Measurements from ENCODE around the gene GABRB3. TPM values are rescaled to one million over a fixed set of nuclear protein-coding genes. Genes with fewer than 3 reads are reported as not detected.

Gene GABRB3
- total and polyA plus RNA-seq, 2 donors (not counting 1 experiment from before 2014, with no cell fraction given), result 0.07 TPM; not detected in 1

GRCh38 chr15:26620528-26621458 lies 152.1 kb downstream of the GABRB3 start:
- H3K9me3 Mint-ChIP-seq (ENCODE audit: insufficient read depth), result peaks cover 2% of the 10 kb centered on the region
- TF ChIP-seq CTCF (IDR thresholded peaks at IDR 0.05), result no peak
- TF ChIP-seq EZH2 (IDR thresholded peaks at IDR 0.05; ENCODE audit: borderline replicate concordance, insufficient read depth, low read depth, low read length, poor library complexity, severe bottlenecking), result no peak

GRCh38 chr15:26615927-26616302 lies 157.0 kb downstream of the GABRB3 start:
- DNase-seq, result no peak
- H3K9ac ChIP-seq (ENCODE audit: low read length), result no peak overlapping the region
- H3K27me3 ChIP-seq (replicated peaks in 1 of 4; ENCODE audit: control extremely low read depth in 1 of 4, control insufficient read depth in 3 of 4, insufficient read depth in 4 of 4, low read length in 3 of 4), result no peaks in the 10 kb centered on the region
- intact Hi-C loops (cut with micrococcal nuclease), result no loop called here
- H3K4me1 ChIP-seq (ENCODE audit: control insufficient read depth in 2 of 2, insufficient read depth in 2 of 2, low read length in 2 of 2), result no peaks in the 10 kb centered on the region
- Mint-ChIP-seq H3K9me3 (ENCODE audit: insufficient read depth) (peaks cover 4% of the 10 kb centered on the region), H3K27me3 (no peaks in the 10 kb centered on the region), H3K27ac (no peak overlapping the region), H3K4me3 (no peak overlapping the region), H3K4me1 (no peaks in the 10 kb centered on the region)
- H3K79me2 ChIP-seq (ENCODE audit: control insufficient read depth, insufficient read depth, low read length), result no peaks in the 10 kb centered on the region
- CTCF ChIA-PET, result no interaction called here
- no peaks in the 10 kb centered on the region for H3K36me3 ChIP-seq (replicated peaks in 1 of 2; ENCODE audit: control extremely low read depth in 1 of 2, control insufficient read depth in 1 of 2, extremely low read depth in 1 of 2, insufficient read depth in 2 of 2, low read length in 1 of 2)
- H3K4me2 ChIP-seq (replicated peaks; ENCODE audit: low read depth, low read length, poor library complexity, severe bottlenecking), result no peak overlapping the region
- TF ChIP-seq EZH2 (IDR thresholded peaks at IDR 0.05; ENCODE audit: borderline replicate concordance, insufficient read depth, low read depth, low read length, poor library complexity, severe bottlenecking) (no peak), CTCF (IDR thresholded peaks at IDR 0.05) (no peak)
- no peaks in the 10 kb centered on the region for H4K20me1 ChIP-seq (ENCODE audit: control insufficient read depth, insufficient read depth, low read length, poor library complexity, severe bottlenecking)
- no peak overlapping the region for H2AFZ ChIP-seq (ENCODE audit: insufficient read depth, low read depth, low read length, poor library complexity, severe bottlenecking)
- no peak overlapping the region for H3K4me3 ChIP-seq (ENCODE audit: control extremely low read depth in 1 of 5, extremely low read depth in 1 of 5, insufficient read depth in 1 of 5, low read depth in 2 of 5, low read length in 4 of 5)
- WGBS (ENCODE audit: insufficient coverage), result 100% methylated on average over 1 of the region's 3 CpGs
- no peak overlapping the region for H3K27ac ChIP-seq (ENCODE audit: low read length in 2 of 2)
- peaks cover 0 to 6% (median 3%) of the 10 kb centered on the region in 3 donors for H3K9me3 ChIP-seq (ENCODE audit: control extremely low read depth in 1 of 3, control insufficient read depth in 2 of 3, insufficient read depth in 1 of 3, low read length in 2 of 3)
- POLR2A ChIA-PET, result no interaction called here
- no peak for ATAC-seq (ENCODE audit: low read depth)

More at GRCh38 chr15:26620528-26621458, 152.1 kb downstream of the GABRB3 start:
- Histone ChIP-seq H3K9ac (ENCODE audit: low read length) (no peak overlapping the region), H3K36me3 (replicated peaks in 1 of 2; ENCODE audit: control extremely low read depth in 1 of 2, control insufficient read depth in 1 of 2, extremely low read depth in 1 of 2, insufficient read depth in 2 of 2, low read length in 1 of 2) (no peaks in the 10 kb centered on the region), H3K4me2 (replicated peaks; ENCODE audit: low read depth, low read length, poor library complexity, severe bottlenecking) (no peak overlapping the region), H3K4me3 (ENCODE audit: control extremely low read depth in 1 of 5, extremely low read depth in 1 of 5, insufficient read depth in 1 of 5, low read depth in 2 of 5, low read length in 4 of 5) (no peak overlapping the region), H2AFZ (ENCODE audit: insufficient read depth, low read depth, low read length, poor library complexity, severe bottlenecking) (no peak overlapping the region), H3K9me3 (ENCODE audit: control extremely low read depth in 1 of 3, control insufficient read depth in 2 of 3, insufficient read depth in 1 of 3, low read length in 2 of 3) (peaks cover 0 to 21% (median 0%) of the 10 kb centered on the region in 3 donors), H3K27ac (ENCODE audit: low read length in 2 of 2) (no peak overlapping the region), H3K27me3 (replicated peaks in 1 of 4; ENCODE audit: control extremely low read depth in 1 of 4, control insufficient read depth in 3 of 4, insufficient read depth in 4 of 4, low read length in 3 of 4) (no peaks in the 10 kb centered on the region), H3K79me2 (ENCODE audit: control insufficient read depth, insufficient read depth, low read length) (no peaks in the 10 kb centered on the region), H3K4me1 (ENCODE audit: control insufficient read depth in 2 of 2, insufficient read depth in 2 of 2, low read length in 2 of 2) (no peaks in the 10 kb centered on the region), H4K20me1 (ENCODE audit: control insufficient read depth, insufficient read depth, low read length, poor library complexity, severe bottlenecking) (no peaks in the 10 kb centered on the region)
- WGBS (ENCODE audit: insufficient coverage), result 80% methylated on average over 3 of the region's 10 CpGs
- Mint-ChIP-seq H3K4me3 (no peak overlapping the region), H3K4me1 (no peaks in the 10 kb centered on the region), H3K27ac (no peak overlapping the region), H3K27me3 (no peaks in the 10 kb centered on the region)
- no peak for DNase-seq
- intact Hi-C loops (cut with micrococcal nuclease), result no loop called here
- CTCF ChIA-PET, result no interaction called here
- no peak for ATAC-seq (ENCODE audit: low read depth)
- POLR2A ChIA-PET, result no interaction called here

Measured in B cell (primary cell).